BE2C (cell line): ENCODE data around the gene FARS2.

Experiments
- DNase-seq: peaks from one replicate; pipeline ENCODE4 v3.0.0-alpha.2; 2020
- H3K27me3 ChIP-seq: fragments of 250-450 bp; sonication (Bioruptor Pico); 2 replicates; pipeline ENCODE4 v1.5.1; 2020; ENCODE audit warnings: mild to moderate bottlenecking
- H3K36me3 ChIP-seq: fragments of 250-450 bp; sonication (Bioruptor Pico); 2 replicates; pipeline ENCODE4 v1.5.1; 2020; ENCODE audit warnings: mild to moderate bottlenecking
- H3K4me1 ChIP-seq: fragments of 250-450 bp; sonication (Bioruptor Pico); 2 replicates; pipeline ENCODE4 v1.5.1; 2020
- H3K4me3 ChIP-seq: 2 replicates; pipeline ENCODE4 v1.5.1; 2011; ENCODE audit warnings: low read depth, low read length
- H3K9me3 ChIP-seq: fragments of 250-450 bp; sonication (Bioruptor Pico); 2 replicates; pipeline ENCODE4 v1.5.1; 2020
- CTCF ChIP-seq: IDR thresholded peaks from 2 replicates; pipeline ENCODE4 v1.5.1; 2012; ENCODE audit warnings: mild to moderate bottlenecking, low read depth, low read length

FARS2 gene

GRCh38 chr6:5550631-5551030 is 289.3 kb downstream of the FARS2 start:
- DNase-seq, result no peak
- no peak for TF ChIP-seq CTCF
- Histone ChIP-seq H3K4me1 (0 out of 2 replicates have a peak, but pooled peaks cover 2% of the 10 kb centered on the region), H3K9me3 (no peaks in the 10 kb centered on the region), H3K27me3 (no peaks in the 10 kb centered on the region), H3K36me3 (no peaks in the 10 kb centered on the region), H3K4me3 (no peak overlapping the region)

- no peak for DNase-seq
These were observed 290.9 kb downstream of the FARS2 start for GRCh38 chr6:5552243-5552642.

GRCh38 chr6:5553767-5554166 is 292.5 kb downstream of the FARS2 start:
- Histone ChIP-seq H3K4me3 (no peak overlapping the region), H3K36me3 (no peaks in the 10 kb centered on the region), H3K4me1 (0 out of 2 replicates have a peak, but pooled peaks cover 2% of the 10 kb centered on the region), H3K27me3 (no peaks in the 10 kb centered on the region), H3K9me3 (no peaks in the 10 kb centered on the region)
- TF ChIP-seq CTCF, result no peak
- no peak for DNase-seq

More at GRCh38 chr6:5552243-5552642, 290.9 kb downstream of the FARS2 start:
- no peak for TF ChIP-seq CTCF
- H3K4me1 ChIP-seq, result 0 out of 2 replicates have a peak, but pooled peaks cover 2% of the 10 kb centered on the region
- H3K27me3 ChIP-seq, result no peaks in the 10 kb centered on the region
- no peak overlapping the region for H3K4me3 ChIP-seq
- no peaks in the 10 kb centered on the region for H3K36me3 ChIP-seq
- no peaks in the 10 kb centered on the region for H3K9me3 ChIP-seq

GRCh38 chr6:5554226-5554625 is 292.9 kb downstream of the FARS2 start:
- no peaks in the 10 kb centered on the region for H3K9me3 ChIP-seq
- no peak for TF ChIP-seq CTCF
- no peaks in the 10 kb centered on the region for H3K36me3 ChIP-seq
- H3K4me3 ChIP-seq, result no peak overlapping the region
- H3K27me3 ChIP-seq, result no peaks in the 10 kb centered on the region
- H3K4me1 ChIP-seq, result 0 out of 2 replicates have a peak, but pooled peaks cover 2% of the 10 kb centered on the region
- no peak for DNase-seq

- Histone ChIP-seq H3K27me3 (no peaks in the 10 kb centered on the region), H3K36me3 (no peaks in the 10 kb centered on the region), H3K4me3 (no peak overlapping the region), H3K9me3 (no peaks in the 10 kb centered on the region), H3K4me1 (0 out of 2 replicates have a peak, but pooled peaks cover 2% of the 10 kb centered on the region)
- no peak for TF ChIP-seq CTCF
- no peak for DNase-seq
These were observed 294.7 kb downstream of the FARS2 start for GRCh38 chr6:5556011-5556410.

GRCh38 chr6:5557506-5557905 is 296.2 kb downstream of the FARS2 start:
- Histone ChIP-seq H3K4me3 (no peak overlapping the region), H3K9me3 (no peaks in the 10 kb centered on the region), H3K27me3 (no peaks in the 10 kb centered on the region), H3K4me1 (no peaks in the 10 kb centered on the region), H3K36me3 (no peaks in the 10 kb centered on the region)
- DNase-seq, result no peak
- no peak for TF ChIP-seq CTCF
